ENCODE measurements around the gene NOL4.

The NOL4 gene

GRCh38 chr18:34189656-34190435 lies 34.9 kb downstream of the NOL4 start:
- no peak for DNase-seq

Data from activated CD4-positive, alpha-beta T cell treated with anti-CD3 and anti-CD28 coated beads for 1 hour (primary cell).